ENCODE data around the gene TBRG1. TPM values are rescaled to one million over a fixed set of nuclear protein-coding genes. Genes with fewer than 3 reads are reported as not detected.

The TBRG1 gene
- total RNA-seq, 1 donor from 2014 or later = 54.6 TPM

- CTCF ChIA-PET = no interaction called here
- DNase-seq (no peak), ATAC-seq (ENCODE audit: low read depth) (no peak)
- no peaks in the 10 kb centered on the region for H3K27me3 Mint-ChIP-seq
- intact Hi-C loops (cut with micrococcal nuclease) = no loop called here
- TF ChIP-seq CTCF (IDR thresholded peaks at IDR 0.05) = no peak
- H3K9me3 Mint-ChIP-seq = no peaks in the 10 kb centered on the region
- POLR2A ChIA-PET = no interaction called here
- no peak overlapping the region for H3K4me3 Mint-ChIP-seq
- H3K4me1 Mint-ChIP-seq = no peaks in the 10 kb centered on the region
- H3K36me3 Mint-ChIP-seq (ENCODE audit: low read depth) = peaks cover 6% of the 10 kb centered on the region
- H3K27ac Mint-ChIP-seq = no peak overlapping the region
Measured at GRCh38 chr11:124657904-124658303, 35.2 kb downstream of the TBRG1 start.

GRCh38 chr11:124658501-124658900 is 35.8 kb downstream of the TBRG1 start:
- ChIA-PET CTCF (no interaction called here), POLR2A (no interaction called here)
- ATAC-seq (ENCODE audit: low read depth) = no peak

GRCh38 chr11:124658986-124659385 is 36.3 kb downstream of the TBRG1 start:
- ChIA-PET POLR2A (no interaction called here), CTCF (no interaction called here)
- peaks cover 5% of the 10 kb centered on the region for H3K36me3 Mint-ChIP-seq (ENCODE audit: low read depth)
- H3K27ac Mint-ChIP-seq = no peak overlapping the region
- no peak for ATAC-seq (ENCODE audit: low read depth)
- no peaks in the 10 kb centered on the region for H3K4me1 Mint-ChIP-seq
- no peak for DNase-seq
- H3K9me3 Mint-ChIP-seq = no peaks in the 10 kb centered on the region
- H3K27me3 Mint-ChIP-seq = no peaks in the 10 kb centered on the region
- no peak overlapping the region for H3K4me3 Mint-ChIP-seq
- intact Hi-C loops (cut with micrococcal nuclease) = no loop called here
- TF ChIP-seq CTCF (IDR thresholded peaks at IDR 0.05) = no peak

More at GRCh38 chr11:124658501-124658900, 35.8 kb downstream of the TBRG1 start:
- no peak for TF ChIP-seq CTCF (IDR thresholded peaks at IDR 0.05)
- Mint-ChIP-seq H3K4me3 (no peak overlapping the region), H3K9me3 (no peaks in the 10 kb centered on the region), H3K36me3 (ENCODE audit: low read depth) (peaks cover 5% of the 10 kb centered on the region), H3K4me1 (no peaks in the 10 kb centered on the region), H3K27me3 (no peaks in the 10 kb centered on the region), H3K27ac (no peak overlapping the region)
- intact Hi-C loops (cut with micrococcal nuclease) = no loop called here
- DNase-seq = no peak

- ChIA-PET CTCF (no interaction called here), POLR2A (no interaction called here)
- no peak for ATAC-seq (ENCODE audit: low read depth)
- H3K27me3 Mint-ChIP-seq = no peaks in the 10 kb centered on the region
- no peak for TF ChIP-seq CTCF (IDR thresholded peaks at IDR 0.05)
- H3K27ac Mint-ChIP-seq = no peak overlapping the region
- intact Hi-C loops (cut with micrococcal nuclease) = no loop called here
- H3K36me3 Mint-ChIP-seq (ENCODE audit: low read depth) = peaks cover 5% of the 10 kb centered on the region
- no peak for DNase-seq
- H3K9me3 Mint-ChIP-seq = no peaks in the 10 kb centered on the region
- H3K4me3 Mint-ChIP-seq = no peak overlapping the region
- H3K4me1 Mint-ChIP-seq = no peaks in the 10 kb centered on the region
Measured at GRCh38 chr11:124661553-124661952, 38.9 kb downstream of the TBRG1 start.

GRCh38 chr11:124662106-124662505 is 39.4 kb downstream of the TBRG1 start:
- Mint-ChIP-seq H3K9me3 (no peaks in the 10 kb centered on the region), H3K27me3 (no peaks in the 10 kb centered on the region), H3K4me1 (no peaks in the 10 kb centered on the region), H3K4me3 (no peak overlapping the region), H3K36me3 (ENCODE audit: low read depth) (peaks cover 5% of the 10 kb centered on the region), H3K27ac (no peak overlapping the region)
- intact Hi-C loops (cut with micrococcal nuclease) = no loop called here
- POLR2A ChIA-PET = no interaction called here
- CTCF ChIA-PET = no interaction called here
- DNase-seq (no peak), ATAC-seq (ENCODE audit: low read depth) (no peak)
- no peak for TF ChIP-seq CTCF (IDR thresholded peaks at IDR 0.05)
